Raji (cell line): ENCODE data around the gene CEBPZ.

ENCODE experiments used
- POLR2A ChIP-seq: IDR thresholded peaks from 2 replicates; pipeline ENCODE4 v1.6.1; 2011; ENCODE audit warnings: low read depth, low read length, control low read depth; ENCODE audit not compliant: insufficient read depth

Gene CEBPZ

DNA sequence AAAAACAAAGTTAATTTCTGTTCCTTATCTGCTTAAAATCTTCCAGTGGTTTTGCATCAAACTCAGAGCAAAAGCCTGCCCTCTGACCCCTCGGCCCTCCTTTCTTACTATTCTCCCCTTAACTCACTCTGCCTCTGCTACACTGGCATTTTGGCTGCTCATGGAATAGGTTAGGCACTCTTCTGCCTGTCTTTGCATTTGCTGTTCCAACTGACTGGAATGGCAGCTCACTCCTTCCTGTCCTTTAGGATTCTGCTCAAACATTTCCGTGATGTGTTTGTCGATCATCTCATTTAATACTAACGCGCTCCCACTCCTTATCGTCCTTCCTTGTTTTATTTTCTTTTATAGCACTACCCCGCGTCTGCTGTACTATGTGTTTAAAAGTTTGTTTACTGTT is 815 bp downstream of the CEBPZ start:
- no peak for TF ChIP-seq POLR2A

DNA sequence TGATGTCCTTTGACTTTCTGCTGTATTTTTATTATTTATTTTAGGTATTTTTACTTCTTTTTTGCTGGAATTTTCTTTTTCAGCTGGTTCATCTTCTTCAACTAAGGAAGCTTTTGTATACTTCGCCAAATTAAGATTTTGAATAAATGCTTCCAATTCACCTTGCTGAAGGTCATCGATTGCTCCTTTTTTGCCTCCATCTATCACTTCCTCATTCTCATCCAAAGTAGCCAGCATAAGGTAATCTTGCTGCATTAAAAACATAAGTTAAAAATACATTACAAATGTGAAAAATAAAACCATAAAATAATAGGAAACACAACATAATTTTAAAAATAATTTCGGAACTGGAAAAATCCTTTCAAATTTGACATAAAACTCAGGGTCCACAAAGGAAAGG is 2.6 kb downstream of the CEBPZ start:
- TF ChIP-seq POLR2A: no peak

DNA sequence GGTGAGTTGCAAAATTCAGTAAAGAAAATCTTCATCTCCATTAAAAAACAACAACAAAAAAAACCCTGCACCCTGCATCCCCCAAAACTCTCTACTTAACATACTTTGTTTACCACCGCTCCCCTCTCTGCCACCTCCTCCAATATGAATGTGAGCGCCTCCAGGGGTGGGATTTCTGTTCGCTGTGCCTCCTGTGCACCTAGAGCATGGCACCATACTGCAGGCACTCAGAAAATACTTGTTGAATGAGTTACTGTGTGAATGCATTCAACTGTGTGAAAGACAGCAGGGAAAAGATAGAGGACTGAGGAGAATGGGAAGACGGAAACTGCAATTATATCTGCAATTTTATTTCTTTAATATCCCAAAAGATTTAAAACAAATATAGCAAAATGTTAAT is 4.5 kb downstream of the CEBPZ start:
- TF ChIP-seq POLR2A: no peak

DNA sequence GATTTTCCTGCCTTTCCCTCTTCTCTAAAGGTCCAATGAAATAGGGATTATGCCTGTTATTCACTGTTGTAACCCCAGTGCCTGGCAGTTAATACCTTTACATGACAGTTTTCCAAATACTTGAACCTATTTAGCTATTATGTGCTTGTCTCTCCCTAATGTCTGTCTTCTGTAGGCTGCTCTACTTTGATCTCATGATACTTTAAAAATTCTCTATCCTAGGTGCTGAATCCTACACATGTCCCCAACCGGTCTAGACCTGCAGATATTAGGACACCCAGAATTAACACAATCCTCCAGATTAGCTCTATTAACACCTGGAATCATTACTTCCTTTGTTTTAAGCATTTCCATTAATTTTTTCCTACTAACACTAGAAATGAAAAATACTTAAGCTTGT is 7.3 kb downstream of the CEBPZ start:
- no peak for TF ChIP-seq POLR2A

DNA sequence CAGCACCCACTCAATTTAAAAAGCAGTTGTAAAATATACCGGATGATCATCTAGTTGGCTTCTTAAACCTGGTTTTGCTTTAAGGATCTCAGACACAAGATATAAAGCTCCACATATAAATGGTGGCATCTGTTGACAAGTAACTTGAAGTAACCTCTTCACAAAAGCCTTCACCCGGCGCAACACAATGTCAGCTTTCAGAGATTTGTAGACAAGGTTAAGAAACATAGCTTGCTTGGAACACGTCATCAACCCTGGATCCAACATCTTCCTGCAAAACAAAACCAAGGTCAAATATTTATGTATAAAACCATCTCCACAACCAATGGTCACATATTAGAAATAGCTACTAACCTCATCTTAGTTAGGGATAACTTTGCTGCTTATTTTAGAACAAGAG is 8.3 kb downstream of the CEBPZ start:
- no peak for TF ChIP-seq POLR2A

DNA sequence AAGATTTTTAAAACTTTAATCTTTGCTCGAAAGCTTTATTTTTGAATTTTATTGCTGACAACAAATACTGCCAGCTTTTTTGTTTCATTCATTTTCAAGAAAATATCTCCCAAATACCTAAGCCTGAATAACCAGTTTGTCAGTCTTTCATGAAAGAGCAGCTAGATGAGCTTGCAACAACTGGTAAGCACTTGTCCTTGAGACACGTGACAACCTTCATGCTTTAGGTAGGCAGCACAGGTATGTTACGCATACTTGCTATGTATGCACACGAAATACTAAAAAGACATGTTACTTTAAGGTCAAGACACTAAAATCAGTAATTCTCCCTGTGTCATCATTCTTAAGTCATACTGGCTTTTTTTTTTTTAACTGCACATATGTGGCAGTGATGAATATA is 12.3 kb downstream of the CEBPZ start:
- no peak for TF ChIP-seq POLR2A

DNA sequence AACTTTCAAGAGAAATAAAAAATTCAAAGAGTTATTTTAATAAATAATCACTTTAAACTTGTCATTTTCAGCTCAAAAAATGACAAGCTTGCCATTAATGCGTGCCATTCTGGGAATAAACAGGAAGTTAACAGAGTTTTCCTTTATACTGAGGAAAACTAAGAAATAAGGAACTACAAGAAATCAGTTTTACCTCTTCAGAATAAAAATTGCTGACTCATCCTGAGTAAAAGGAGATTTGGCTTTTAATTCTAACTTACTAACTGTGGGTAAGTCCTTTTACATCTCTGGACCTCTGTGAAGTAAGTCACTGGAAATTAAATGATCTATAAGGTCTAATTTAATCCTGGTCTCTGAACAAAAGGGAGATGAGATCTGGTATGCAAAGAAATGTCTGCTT is 16.1 kb downstream of the CEBPZ start:
- no peak for TF ChIP-seq POLR2A

DNA sequence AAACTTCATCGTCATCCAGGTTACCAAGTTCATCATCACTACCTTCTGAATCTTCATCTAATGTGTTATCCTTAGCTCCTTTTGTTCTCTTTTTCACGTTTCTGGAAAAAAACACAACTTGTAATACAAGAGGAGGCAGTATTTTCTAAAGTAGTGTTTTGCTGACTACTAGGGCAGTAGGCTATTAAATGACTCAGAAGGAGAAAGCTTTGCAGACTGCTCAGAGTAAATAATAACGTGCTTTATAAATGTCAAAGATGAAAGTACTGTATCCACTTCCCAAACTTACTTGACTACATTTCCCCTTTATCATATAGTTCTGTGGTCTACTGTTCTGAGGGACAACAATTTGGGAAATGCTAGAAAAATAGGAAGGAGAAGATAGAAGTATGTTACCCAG is 19.5 kb downstream of the CEBPZ start:
- no peak for TF ChIP-seq POLR2A

DNA sequence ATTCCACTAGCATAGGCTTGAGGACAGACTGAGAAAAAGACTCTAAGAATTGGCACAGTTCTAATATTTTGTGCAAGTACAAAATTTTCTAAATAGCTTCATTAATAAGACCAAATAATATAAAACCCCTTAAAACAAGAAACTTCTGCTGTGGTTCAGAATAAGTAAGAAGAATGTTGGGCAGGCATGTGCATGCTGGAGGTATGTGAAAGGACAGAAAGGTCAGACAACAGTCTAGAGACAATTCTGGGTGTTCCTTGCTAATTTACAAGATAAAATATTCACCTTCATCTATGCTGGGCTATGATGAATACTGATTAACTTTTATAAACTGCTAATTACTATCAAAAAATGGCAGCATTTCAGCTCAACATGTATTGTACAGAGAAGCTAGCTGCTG is 20.2 kb downstream of the CEBPZ start:
- no peak for TF ChIP-seq POLR2A

DNA sequence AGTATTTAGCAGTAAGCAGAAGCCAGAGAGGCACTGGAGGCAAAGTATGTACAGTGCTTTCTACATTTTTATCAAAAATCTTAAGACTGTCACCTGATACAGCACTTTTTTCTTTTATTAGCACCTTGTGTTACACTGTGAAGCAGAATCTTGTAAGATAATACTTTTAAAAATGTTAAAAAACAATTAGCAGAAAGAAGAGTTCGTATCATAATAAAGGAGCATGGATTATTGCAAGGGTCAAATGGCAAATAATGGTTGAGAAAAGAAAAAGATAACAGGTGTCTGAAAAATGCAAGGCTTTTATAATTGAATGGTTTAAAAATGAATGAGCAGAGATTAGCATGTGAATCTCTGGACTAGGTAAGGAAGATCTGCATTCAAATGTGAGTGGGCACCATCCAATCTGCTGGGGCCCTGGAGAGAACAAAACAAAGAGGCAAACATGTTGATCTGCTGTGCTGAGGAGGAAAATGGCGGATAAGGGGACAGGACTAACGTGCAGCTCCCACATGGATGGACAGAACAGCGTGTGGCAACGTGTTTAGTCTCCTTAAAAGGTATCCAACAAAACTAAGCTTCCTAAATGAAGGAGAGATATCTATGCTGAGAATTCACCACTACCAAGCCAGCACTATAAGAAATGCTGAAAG is 25.6 kb downstream of the CEBPZ start:
- TF ChIP-seq POLR2A: no peak

DNA sequence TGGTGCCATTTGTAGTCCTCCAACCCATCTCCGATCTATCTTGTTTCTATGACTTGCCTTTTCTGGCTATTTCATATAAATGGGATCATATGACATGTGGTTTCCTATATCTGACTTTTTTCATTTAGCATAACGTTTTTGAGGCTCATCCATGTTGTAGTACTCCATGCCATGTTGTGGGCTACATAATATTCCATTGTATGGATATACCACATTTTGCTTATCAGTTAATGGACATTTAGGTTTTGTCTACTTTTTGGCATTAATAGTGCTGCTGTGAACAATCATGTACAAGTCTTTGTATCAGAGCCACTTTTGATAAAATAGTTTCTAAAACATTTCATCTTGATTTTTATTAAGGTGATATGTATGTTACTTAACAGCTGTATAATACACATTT is 27.7 kb downstream of the CEBPZ start:
- no peak for TF ChIP-seq POLR2A

DNA sequence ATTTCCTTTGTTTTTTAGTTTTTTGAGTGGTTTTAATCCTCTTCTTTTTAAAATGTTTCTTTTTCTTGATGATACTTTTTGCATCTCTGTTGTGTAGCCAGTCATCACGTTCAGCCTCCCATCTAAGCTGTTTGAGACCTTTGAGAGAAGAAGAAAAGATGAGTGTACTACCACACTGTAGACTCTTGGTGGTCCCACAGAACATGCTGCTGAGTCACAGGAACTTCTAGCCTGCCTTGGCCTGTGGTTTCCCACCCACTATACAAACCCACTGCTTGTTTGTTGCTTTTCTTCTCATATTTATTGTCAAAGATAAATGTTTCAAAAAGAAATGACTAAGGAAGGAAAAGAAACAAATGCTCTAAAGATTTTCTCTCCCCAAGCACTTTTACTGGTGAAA is 29.6 kb downstream of the CEBPZ start:
- TF ChIP-seq POLR2A: no peak

DNA sequence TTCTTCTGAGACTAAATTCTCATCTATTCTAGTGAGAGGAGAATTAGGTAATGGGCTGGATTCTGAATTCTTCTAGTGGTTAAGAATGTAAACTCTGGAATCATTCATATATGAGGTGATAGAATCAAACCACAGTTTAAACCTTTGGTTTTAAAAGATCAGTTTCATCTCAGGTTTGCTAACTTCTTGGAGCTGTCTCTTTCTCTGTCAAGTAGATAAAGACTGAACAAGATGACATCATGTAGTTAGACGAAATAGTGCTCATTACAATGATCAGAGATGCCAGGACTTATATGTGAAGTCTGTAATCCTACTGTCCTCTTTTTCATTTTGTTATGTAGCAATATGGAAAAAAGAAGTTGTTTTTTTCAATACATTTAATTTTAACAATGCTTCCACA is 30.2 kb downstream of the CEBPZ start:
- TF ChIP-seq POLR2A: no peak

DNA sequence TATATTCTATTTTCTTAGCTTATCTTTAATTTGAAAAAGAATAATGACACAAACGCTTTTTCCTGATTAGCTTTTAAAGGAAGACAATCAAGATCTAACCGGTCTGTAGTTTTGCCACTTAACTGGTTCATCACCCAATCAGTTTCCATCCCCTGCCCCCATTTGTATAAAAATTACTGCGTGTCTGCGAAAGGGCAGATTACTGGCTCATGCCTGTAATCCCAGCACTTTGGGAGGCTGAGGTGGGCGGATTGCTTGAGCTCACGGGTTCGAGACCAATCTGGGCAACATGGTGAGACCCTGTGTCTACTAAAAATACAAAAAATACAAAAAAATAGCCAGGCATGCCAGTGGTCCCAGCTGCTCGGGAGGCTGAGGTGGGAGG is 32.7 kb downstream of the CEBPZ start:
- TF ChIP-seq POLR2A: no peak

DNA sequence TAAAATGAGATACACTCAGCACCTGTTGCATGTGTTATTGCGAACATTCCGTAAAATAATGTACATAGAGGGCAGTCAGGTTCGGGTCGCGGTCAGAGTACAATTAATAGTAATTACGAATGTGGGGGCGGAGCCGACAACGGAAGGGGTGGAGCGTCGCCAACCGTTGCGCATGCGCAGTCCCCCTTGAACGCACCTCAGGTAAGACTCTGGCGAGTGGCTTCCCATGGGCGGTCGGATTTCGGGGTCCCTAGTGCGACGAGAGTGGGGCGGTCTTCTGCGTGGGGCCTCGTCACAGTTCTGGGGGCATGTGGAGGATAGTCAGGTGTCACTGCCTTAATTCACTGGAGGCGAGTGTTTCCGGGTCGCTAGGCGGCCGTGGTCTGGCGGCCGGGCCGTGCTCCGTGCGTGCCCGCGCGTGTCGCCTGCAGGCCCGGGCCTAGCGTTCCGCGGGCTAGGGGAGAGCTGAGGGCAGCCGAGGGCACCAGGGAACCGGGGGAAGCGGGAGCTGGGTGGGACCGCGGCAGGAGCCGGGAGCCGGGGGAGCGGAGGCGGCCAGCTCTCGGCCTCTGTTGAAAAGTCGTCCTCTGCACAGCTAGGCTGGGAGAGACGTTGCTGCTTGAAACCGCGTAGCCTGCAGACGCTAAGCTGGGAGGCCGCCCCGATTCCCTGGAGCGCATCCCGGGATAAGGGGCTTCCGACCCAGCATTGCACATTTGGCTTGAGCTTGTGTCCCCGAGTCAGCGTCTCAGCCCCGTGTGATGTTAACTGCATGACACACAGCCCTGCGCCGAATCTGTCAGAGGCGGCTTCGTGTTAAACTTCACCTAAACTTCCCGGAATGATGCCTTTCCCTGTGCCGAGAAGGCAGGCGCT is 34.8 kb downstream of the CEBPZ start, which contains the start of gene CEBPZOS:
TSS of gene CEBPZOS (plus strand) at position 177 of the 876 bp plus-strand sequence. CDS start 3,209 bp downstream, outside the sequence.
- TF ChIP-seq POLR2A: peak; percentile 93

DNA sequence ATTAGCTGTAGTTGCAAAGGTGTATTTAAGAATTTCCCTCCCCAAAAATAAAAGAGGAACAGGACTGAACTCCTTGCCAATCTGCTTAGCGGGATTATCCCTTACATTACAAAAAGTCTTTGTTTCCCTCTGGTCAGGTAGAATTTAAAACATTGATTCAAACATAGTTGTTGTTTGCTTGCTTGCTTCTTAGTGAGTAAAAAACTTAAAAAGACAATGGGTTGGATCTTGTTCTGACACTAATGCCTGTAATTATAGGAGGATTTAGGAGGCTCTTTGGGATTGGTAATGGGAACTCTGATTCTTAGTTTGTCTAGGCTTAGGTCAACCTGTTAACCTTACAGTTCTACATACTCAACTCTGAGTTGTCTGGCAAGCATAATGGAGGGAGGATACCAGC is 38.8 kb downstream of the CEBPZ start:
- TF ChIP-seq POLR2A: no peak

DNA sequence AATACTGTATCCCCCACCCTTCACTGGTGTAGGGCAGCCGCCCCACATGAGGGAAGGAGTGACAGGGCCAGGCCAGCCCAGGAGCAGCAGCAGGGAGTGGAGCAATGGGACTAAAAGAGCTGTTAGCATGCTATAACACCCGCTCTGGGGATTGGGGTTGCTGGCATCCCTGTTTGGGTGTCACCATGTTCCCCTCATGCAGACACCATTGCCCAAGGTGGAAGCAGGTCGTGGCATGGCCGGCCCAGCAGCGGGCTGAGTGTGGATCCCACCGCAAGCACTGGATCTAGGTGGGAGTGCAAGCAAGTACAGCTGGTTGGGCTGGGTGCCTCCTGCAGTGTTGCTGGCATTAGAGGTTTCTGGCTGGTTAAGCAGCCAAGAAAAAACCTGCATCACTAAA is 39.6 kb downstream of the CEBPZ start:
- no peak for TF ChIP-seq POLR2A

DNA sequence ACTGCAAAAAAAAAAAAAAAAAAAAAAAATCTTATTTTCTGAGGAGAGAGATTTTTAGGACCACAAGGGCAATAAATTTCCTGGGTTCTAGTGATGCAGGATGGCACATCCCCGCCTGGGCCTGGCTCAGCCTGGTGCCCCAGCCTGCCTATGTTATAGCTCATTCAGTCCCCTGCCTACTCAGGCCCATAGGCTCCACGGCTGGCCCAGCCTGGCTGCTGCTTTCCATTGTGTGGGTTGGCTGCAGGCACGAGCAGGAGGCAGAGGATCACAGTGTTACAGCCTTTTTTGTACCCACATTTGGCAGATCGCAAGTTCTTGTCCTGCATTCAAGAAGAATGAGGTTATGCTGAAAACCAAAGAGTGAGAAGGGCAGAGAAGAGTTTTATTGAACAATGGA is 40.1 kb downstream of the CEBPZ start:
- no peak for TF ChIP-seq POLR2A
